ENCODE data around the gene EFCC1. TPM values are rescaled to one million over a fixed set of nuclear protein-coding genes. Genes with fewer than 3 reads are reported as not detected.

The EFCC1 gene, protein sequence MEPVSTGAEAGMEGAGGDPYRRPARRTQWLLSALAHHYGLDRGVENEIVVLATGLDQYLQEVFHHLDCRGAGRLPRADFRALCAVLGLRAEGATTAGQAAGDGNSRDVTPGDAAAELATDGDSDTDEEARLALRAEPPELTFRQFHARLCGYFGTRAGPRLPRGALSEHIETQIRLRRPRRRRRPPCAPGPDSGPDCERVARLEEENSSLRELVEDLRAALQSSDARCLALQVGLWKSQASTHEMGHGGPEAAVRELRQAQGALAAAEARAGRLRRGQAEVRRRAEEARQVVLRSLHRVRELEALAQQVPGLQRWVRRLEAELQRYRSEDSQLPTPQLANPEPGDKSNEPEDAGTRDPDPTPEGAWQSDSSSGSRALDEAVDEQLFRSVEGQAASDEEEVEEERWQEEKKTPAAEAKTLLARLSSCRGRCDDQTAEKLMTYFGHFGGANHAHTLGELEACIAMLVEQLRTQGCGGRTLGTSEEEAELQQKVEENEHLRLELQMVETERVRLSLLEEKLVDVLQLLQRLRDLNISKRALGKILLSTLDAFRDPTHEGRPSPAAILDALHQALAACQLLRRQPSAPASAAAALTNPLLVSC
- total RNA-seq: 0.18 and 0.19 TPM in 2 replicates

DNA sequence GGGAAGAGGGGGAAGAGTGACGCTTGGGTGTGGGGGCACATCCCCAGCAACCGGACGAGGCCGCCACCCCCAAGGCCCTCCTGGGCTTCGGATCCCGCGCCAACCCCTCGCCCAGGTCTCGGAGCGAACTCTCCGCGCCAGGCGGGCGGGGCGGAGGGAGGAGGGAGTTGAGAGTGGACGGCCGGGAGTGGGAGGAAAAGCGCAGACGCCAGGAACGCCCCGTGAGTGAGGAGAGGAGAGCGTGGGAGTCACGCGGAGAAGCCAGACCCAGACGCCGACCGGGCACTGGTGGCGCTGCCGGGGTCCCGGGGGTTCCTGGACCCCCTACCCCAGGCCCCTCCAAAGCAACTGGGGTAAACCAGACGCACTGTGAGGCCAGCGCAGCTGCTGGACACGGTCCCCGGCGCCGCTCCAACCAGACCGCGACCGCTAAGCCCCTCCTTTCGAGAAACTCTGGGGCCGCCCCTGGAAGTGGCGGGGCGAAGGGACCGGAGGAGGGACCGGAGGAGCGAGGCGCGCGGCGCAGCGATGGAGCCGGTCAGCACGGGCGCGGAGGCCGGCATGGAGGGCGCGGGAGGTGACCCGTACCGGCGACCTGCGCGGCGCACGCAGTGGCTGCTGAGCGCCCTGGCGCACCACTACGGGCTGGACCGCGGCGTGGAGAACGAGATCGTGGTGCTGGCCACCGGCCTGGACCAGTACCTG, at the start of gene EFCC1:
Gene EFCC1 (plus strand): TSS at position 204 of the 705 bp plus-strand sequence. CDS start 325 bp downstream, at position 529.

DNA sequence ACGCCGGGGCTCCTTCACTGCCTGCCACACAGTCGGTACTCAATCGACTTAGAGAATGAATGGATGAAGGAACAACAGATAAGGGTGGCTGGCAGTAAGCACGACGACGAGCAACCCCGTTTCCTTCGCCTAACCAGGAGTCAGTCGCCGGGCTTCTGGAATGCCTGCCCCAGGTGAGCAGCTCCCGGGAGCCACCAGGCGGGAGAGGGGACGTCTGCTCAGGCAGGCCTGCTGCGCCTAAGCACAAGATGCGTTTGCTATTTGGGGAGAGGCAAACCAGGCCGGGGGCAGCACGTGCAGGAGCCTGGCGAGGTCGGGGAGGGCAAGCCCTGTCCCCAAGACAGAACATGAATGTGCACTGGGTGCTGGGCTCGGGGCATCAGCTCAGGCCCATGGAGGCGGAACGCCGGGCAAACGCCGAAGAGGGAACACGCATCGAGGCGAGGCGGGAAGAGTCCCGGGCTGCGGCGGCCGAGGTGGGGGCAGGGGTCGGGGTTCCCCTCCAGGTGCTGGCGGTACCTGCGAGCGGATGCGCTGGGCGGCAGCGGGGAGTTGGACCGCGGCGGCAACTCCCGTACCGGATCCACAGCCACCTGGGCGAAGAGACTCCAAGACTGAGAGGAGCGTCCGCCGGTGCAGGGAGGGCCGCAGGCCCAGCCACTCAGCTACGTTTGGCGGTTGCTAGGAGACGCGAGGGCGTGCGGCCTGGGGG, 7.5 kb upstream of the EFCC1 start, which contains the start of gene CFAP92:
Gene CFAP92 (minus strand): TSS at position 616 of the 712 bp plus-strand sequence. CDS start 772 bp downstream, outside the sequence.

DNA sequence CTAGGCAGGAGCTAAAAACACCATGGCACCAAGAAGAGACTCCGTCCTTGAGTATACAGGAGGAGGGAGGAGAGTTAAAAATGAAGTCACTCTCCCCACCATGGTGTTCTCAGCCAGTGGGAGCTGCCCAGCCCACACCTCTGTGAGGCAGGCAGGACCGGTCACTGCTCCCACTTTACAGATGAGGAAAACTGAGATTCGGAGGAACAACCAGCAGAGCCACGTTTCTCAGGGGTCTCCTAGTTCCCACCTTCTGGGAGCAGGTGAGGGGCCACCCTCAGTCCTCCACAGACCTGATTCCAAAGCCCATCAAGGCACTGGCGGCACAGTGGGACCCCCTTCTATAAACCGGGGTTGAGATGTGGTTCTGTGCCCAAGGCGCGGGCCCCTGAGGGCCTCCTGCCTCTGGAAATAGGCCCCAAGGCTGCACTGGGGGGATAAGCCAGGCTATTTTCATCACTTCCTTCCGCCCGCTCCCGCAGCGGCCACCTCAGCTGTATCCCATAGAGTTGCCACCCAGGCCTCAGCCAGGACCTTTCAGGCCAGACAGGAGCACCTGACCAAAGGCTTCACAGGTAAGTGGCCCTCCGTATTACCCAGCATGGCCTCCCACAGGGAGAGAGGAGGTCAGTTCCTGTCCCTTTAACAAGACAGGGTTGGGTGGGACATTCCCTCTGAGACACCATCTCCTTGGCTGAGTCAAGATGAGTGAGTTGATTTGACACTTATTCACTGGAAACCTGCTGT, 59.3 kb downstream of the EFCC1 start, which contains the start of gene GP9:
Gene GP9 (plus strand): TSS at position 504 of the 747 bp plus-strand sequence. CDS start 961 bp downstream, outside the sequence.

Other genes starting within 250 kb of the EFCC1 start
- 34.9 and 41.0 TPM in 2 replicates for gene ACAD9, start 121.7 kb upstream of the EFCC1 start, total RNA-seq
- 0.09 TPM in 1 of 2 replicates, not detected in the other for gene CFAP92, start 7.2 kb upstream of the EFCC1 start, total RNA-seq
- gene GP9, start 59.5 kb downstream of the EFCC1 start, total RNA-seq: not detected in 2 replicates
- gene RAB43, start 120.5 kb downstream of the EFCC1 start, total RNA-seq: 20.5 and 23.0 TPM in 2 replicates
- 37.3 and 42.9 TPM in 2 replicates for gene ISY1, start 159.8 kb downstream of the EFCC1 start, total RNA-seq
- 232 and 246 TPM in 2 replicates for gene CNBP, start 182.6 kb downstream of the EFCC1 start, total RNA-seq
- 274 and 335 TPM in 2 replicates for gene COPG1, start 248.3 kb downstream of the EFCC1 start, total RNA-seq